Hepatic stellate cell (primary cell): ENCODE data around the gene SAP30.

Experiments used
- DNase-seq: peaks from one replicate; pipeline ENCODE4 v3.0.0; 2011; ENCODE audit warnings: low spot score

Gene SAP30

GRCh38 chr4:173415885-173416653 lies 45.3 kb downstream of the SAP30 start:
- no peak for DNase-seq

GRCh38 chr4:173417833-173418232 lies 47.1 kb downstream of the SAP30 start:
- DNase-seq, result no peak

GRCh38 chr4:173418639-173419038 lies 47.9 kb downstream of the SAP30 start:
- no peak for DNase-seq

GRCh38 chr4:173420324-173420752 lies 49.6 kb downstream of the SAP30 start:
- no peak for DNase-seq

GRCh38 chr4:173420801-173421200 lies 50.0 kb downstream of the SAP30 start:
- DNase-seq, result no peak

- peak; percentile 44 for DNase-seq
Observed at GRCh38 chr4:173424899-173425805, 54.4 kb downstream of the SAP30 start.

GRCh38 chr4:173426064-173426463 lies 55.3 kb downstream of the SAP30 start:
- DNase-seq, result no peak
